Peyer's patch (tissue), 4 donors: ENCODE results near the gene GNE. TPM values are rescaled to one million over a fixed set of nuclear protein-coding genes. Genes with fewer than 3 reads are reported as not detected.
"Not testable (repeated sequence)": the region's sequence is repeated elsewhere in the genome, so short reads cannot be mapped to it uniquely, and the experiment has no call there.

Experiments
- DNase-seq, 3 donors: peaks; one replicate each; pipeline ENCODE4 v3.0.0-alpha.2; 2017 to 2019
- H3K27ac ChIP-seq, 4 donors: fragments of 200-600 bp; sonication (generic); one replicate each; pipeline ENCODE4 v1.5.1; 2016 to 2019
- H3K27me3 ChIP-seq, 2 donors: fragments of 200-600 bp; sonication (generic); one replicate each; pipeline ENCODE4 v1.5.1; 2019
- H3K36me3 ChIP-seq, 3 donors: fragments of 200-600 bp; sonication (generic); one replicate each; pipeline ENCODE4 v1.5.1; 2016 to 2019
- H3K4me1 ChIP-seq, 4 donors: fragments of 200-600 bp; sonication (generic); one replicate each; pipeline ENCODE4 v1.5.1; 2016 to 2019
- H3K4me3 ChIP-seq, 4 donors: fragments of 200-600 bp; sonication (generic); 1 replicate in 3 of 4; 2 replicates in 1 of 4; pipeline ENCODE4 v1.5.1; 2016 to 2019; ENCODE audit warnings: mild to moderate bottlenecking in 1 of 4
- H3K9me3 ChIP-seq, 4 donors: fragments of 200-600 bp; sonication (generic); one replicate each; pipeline ENCODE4 v1.5.1; 2016 to 2019; ENCODE audit warnings: mild to moderate bottlenecking in 1 of 4
- POLR2A ChIP-seq, 2 donors: fragments of 450-650 bp; IDR thresholded peaks; one replicate each; pipeline ENCODE4 v1.5.1; 2017; ENCODE audit warnings: antibody characterized with exemption in 2 of 2, mild to moderate bottlenecking in 2 of 2, moderate library complexity in 2 of 2
- total RNA-seq, 4 donors: library from RNA; depleted of rRNA; stranded (reverse); fragments of >200 nt; gene quantifications; one replicate each; pipeline ENCODE4 v1.1.0, GENCODE V29; 2016
- TF ChIP-seq, protein P1 (sequence below), 6 experiments: fragments of 450-650 bp in 4 of 6; fragments of 200-600 bp in 2 of 6; sonication (generic) in 1 of 6; IDR thresholded peaks; one replicate each; pipeline ENCODE4 v1.5.1; 2017 to 2019; ENCODE audit warnings: antibody characterized with exemption in 6 of 6, mild to moderate bottlenecking in 3 of 6, moderate library complexity in 1 of 6

The GNE gene
- total RNA-seq, 4 donors from 2014 or later: 18.4 to 47.0 (median 23.5) TPM

DNA sequence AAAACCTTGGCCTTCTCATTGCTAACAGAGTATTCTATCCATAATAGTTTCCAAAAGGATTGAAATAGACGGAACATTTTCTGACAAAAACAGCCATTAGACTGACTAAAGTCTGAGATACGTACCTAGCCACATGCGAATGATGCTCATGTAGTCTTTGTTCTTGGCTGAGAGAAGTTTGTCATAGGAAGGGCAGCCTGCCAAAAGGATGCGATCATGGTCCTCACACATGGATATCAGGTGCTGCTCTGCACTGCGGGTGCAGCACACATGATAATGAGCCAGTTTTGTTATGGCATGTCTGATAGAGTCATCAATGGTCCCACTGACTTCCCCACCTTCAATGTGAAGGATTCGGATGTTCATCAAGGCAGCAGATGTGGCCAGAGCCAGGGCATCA lies 12.3 kb downstream of the GNE start:
- H3K4me3 ChIP-seq: no peak overlapping the region
- TF ChIP-seq POLR2A (IDR thresholded peaks at IDR 0.05): no peak
- TF ChIP-seq, protein P1, sequence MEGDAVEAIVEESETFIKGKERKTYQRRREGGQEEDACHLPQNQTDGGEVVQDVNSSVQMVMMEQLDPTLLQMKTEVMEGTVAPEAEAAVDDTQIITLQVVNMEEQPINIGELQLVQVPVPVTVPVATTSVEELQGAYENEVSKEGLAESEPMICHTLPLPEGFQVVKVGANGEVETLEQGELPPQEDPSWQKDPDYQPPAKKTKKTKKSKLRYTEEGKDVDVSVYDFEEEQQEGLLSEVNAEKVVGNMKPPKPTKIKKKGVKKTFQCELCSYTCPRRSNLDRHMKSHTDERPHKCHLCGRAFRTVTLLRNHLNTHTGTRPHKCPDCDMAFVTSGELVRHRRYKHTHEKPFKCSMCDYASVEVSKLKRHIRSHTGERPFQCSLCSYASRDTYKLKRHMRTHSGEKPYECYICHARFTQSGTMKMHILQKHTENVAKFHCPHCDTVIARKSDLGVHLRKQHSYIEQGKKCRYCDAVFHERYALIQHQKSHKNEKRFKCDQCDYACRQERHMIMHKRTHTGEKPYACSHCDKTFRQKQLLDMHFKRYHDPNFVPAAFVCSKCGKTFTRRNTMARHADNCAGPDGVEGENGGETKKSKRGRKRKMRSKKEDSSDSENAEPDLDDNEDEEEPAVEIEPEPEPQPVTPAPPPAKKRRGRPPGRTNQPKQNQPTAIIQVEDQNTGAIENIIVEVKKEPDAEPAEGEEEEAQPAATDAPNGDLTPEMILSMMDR (IDR thresholded peaks at IDR 0.05): no peak
- no peaks in the 10 kb centered on the region for H3K4me1 ChIP-seq
- H3K27me3 ChIP-seq: no peaks in the 10 kb centered on the region
- DNase-seq: no peak
- H3K9me3 ChIP-seq: no peaks in the 10 kb centered on the region
- H3K27ac ChIP-seq: no peak overlapping the region
- peaks cover 0 to 49% (median 0%) of the 10 kb centered on the region in 3 donors for H3K36me3 ChIP-seq

DNA sequence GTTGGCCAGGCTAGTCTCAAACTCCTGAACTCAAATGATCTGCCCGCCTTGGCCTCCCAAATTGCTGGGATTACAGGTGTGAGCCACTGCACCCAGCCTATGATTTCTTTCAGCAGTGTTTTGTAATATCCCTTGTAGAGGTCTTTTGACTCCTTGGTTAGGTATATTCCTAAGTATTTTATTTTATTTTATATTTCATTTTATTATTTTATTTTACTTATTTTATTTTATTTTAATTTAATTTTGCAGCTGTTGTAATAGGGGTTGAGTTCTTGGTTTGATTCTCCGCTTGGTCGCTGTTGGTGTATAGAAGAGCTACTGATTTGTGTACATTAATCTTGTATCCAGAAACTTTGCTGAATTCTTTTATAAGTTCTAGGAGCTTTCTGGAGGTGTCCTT lies 18.6 kb downstream of the GNE start:
- H3K9me3 ChIP-seq, DNase-seq, H3K27ac ChIP-seq, H3K4me1 ChIP-seq, H3K4me3 ChIP-seq, H3K27me3 ChIP-seq: not testable (repeated sequence)
- peaks cover 0 to 33% (median 0%) of the 10 kb centered on the region in 3 donors for H3K36me3 ChIP-seq

DNA sequence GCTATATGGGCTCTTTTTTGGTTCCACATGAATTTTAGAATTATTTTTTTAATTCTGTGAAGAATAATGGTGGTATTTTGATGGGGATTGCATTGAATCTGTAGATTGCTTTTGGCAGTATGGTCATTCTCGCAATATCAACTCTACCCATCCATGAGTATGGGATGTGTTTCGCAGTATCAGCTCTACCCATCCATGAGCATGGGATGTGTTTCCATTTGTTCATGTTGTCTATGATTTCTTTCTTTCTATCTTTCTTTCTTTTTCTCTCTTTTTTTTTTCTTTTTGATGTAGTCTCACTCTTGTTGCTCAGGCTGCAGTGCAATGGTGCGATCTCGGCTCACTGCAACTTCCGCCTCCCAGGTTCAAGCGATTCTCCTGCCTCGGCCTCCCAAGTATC lies 19.0 kb downstream of the GNE start:
- not testable (repeated sequence) for DNase-seq, H3K27me3 ChIP-seq, H3K4me3 ChIP-seq, H3K4me1 ChIP-seq, H3K9me3 ChIP-seq, H3K27ac ChIP-seq
- H3K36me3 ChIP-seq: peaks cover 0 to 33% (median 0%) of the 10 kb centered on the region in 3 donors

DNA sequence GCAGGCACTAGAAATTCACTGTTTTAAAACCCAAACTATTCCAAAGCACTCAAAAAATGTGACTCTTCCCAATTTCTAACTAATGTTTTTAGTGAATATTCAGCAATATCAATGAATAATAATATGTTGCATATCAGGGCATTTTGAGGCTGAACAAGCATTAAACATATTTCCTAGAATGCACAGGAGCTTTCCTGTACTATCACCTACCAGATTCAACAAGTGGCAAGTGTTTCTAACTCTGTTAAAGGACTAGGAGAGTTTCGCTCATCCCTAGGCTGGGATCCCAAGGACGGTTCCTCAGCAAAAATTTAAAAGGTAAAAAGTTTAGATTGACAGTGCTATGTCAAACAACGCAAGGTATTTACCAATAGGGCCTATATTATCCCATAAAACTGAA lies 21.0 kb downstream of the GNE start:
- no peak overlapping the region for H3K4me3 ChIP-seq
- TF ChIP-seq, protein P1 (IDR thresholded peaks at IDR 0.05): no peak
- no peak for TF ChIP-seq POLR2A (IDR thresholded peaks at IDR 0.05)
- no peaks in the 10 kb centered on the region for H3K9me3 ChIP-seq
- peaks cover 0 to 38% (median 0%) of the 10 kb centered on the region in 3 donors for H3K36me3 ChIP-seq
- no peak overlapping the region for H3K27ac ChIP-seq
- no peak for DNase-seq
- no peaks in the 10 kb centered on the region for H3K4me1 ChIP-seq
- no peaks in the 10 kb centered on the region for H3K27me3 ChIP-seq

DNA sequence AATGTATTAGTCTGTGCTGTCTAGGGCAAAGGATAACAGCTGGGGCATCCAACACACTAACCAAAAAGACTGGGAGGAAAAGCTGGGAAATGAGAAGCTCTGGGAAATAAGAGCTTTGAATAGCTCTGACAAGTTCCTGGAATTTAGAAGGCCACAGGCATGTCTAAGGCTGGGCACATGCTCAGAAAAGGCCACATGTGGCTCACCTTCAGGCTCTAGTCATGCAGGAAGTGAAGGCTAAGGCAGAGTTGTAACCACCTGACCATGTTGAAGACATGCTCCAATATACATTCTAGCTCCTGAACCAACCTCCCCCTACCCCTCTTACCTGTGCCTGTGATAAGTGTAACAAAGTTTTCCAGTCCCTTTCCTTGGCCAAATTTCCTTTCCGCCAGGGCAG lies 35.8 kb downstream of the GNE start:
- Histone ChIP-seq H3K36me3 (peaks cover 0 to 98% (median 0%) of the 10 kb centered on the region in 3 donors), H3K9me3 (peaks cover 0 to 3% (median 0%) of the 10 kb centered on the region in 4 donors), H3K27ac (no peak overlapping the region), H3K27me3 (no peaks in the 10 kb centered on the region), H3K4me1 (no peaks in the 10 kb centered on the region), H3K4me3 (no peak overlapping the region)
- DNase-seq: no peak
- TF ChIP-seq, protein P1 (IDR thresholded peaks at IDR 0.05): no peak
- TF ChIP-seq POLR2A (IDR thresholded peaks at IDR 0.05): no peak

DNA sequence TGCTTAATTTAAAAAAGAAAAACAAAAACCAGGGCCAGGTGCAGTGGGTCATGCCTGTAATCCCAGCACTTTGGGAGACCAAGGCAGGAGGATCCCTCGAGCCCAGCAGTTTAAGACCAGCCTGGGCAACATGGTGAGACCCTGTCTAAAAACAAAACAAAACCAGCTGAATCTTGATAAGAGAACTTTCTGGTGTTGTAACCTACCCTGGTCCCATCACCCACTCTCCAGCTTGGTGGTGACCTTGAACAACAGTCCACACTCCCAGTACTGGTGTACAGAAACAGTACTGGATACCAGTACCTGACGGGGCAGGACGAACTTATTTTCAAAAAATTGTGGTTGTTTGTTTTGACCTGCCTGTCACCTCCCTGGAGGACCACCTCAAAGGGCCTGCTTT lies 36.6 kb downstream of the GNE start:
- TF ChIP-seq POLR2A (IDR thresholded peaks at IDR 0.05): no peak

DNA sequence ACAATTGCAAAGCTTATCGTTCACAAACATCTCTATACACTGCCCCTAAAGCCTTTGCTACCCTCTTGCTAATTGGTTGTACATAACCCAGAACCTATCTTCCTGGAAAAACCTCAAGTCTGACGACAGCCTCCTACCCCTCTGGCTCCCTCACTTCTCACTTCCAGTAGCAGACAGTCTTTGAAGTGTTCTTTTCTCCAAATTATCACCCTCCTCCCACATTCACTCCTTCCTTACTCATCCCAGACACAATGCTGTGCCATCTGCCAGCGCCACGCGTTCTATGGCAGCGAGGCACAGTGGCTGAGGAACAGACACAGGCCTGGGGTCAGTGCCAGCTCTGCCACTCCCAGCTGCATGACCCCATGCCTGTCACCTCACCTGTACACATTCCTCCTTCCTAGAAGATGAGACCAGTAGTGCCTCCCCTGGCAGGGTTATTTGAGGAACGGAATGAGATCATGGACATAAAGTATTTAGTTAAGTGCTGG lies 39.8 kb downstream of the GNE start:
- no peaks in the 10 kb centered on the region for H3K4me1 ChIP-seq
- no peak overlapping the region for H3K4me3 ChIP-seq
- no peaks in the 10 kb centered on the region for H3K27me3 ChIP-seq
- peaks cover 0 to 3% (median 0%) of the 10 kb centered on the region in 4 donors for H3K9me3 ChIP-seq
- no peak for DNase-seq
- no peak overlapping the region for H3K27ac ChIP-seq
- H3K36me3 ChIP-seq: peaks cover 0 to 79% (median 0%) of the 10 kb centered on the region in 3 donors
- TF ChIP-seq, protein P1 (IDR thresholded peaks at IDR 0.05): no peak
- no peak for TF ChIP-seq POLR2A (IDR thresholded peaks at IDR 0.05)

More for the DNA sequence above, 36.6 kb downstream of the GNE start:
- no peak overlapping the region for H3K4me3 ChIP-seq
- no peak overlapping the region for H3K27ac ChIP-seq
- H3K4me1 ChIP-seq: no peaks in the 10 kb centered on the region
- no peak for DNase-seq
- peaks cover 0 to 3% (median 0%) of the 10 kb centered on the region in 4 donors for H3K9me3 ChIP-seq
- H3K36me3 ChIP-seq: peaks cover 0 to 98% (median 0%) of the 10 kb centered on the region in 3 donors
- H3K27me3 ChIP-seq: no peaks in the 10 kb centered on the region
